Neural cell (in vitro differentiated cells): ENCODE data around the gene GAD2.

Experiments
- CTCF ChIP-seq: fragments of 450-650 bp; IDR thresholded peaks from 2 replicates; pipeline ENCODE4 v1.5.1; 2014; ENCODE audit warnings: antibody characterized with exemption, mild to moderate bottlenecking, moderate library complexity; ENCODE audit not compliant: poor library complexity, severe bottlenecking
- EP300 ChIP-seq: fragments of 450-650 bp; conservative IDR thresholded peaks from 2 replicates; pipeline ENCODE4 v1.6.1; 2014; ENCODE audit warnings: antibody characterized with exemption, mild to moderate bottlenecking, moderate library complexity; ENCODE audit not compliant: poor library complexity, severe bottlenecking
- EZH2 ChIP-seq: fragments of 200-600, 300-800 bp; shearing (Covaris generic), sonication (generic); IDR thresholded peaks from 2 replicates; pipeline ENCODE4 v1.6.1; 2014; ENCODE audit warnings: antibody characterized with exemption, low read length, borderline replicate concordance, mild to moderate bottlenecking; ENCODE audit not compliant: insufficient read depth, poor library complexity, severe bottlenecking

- TF ChIP-seq CTCF (no peak), EP300 (no peak), EZH2 (no peak)
These were observed 11.4 kb upstream of the GAD2 start for GRCh38 chr10:26205223-26205622.
